Neural cell (in vitro differentiated cells): Measurements from ENCODE around the gene SPATA9. TPM values are rescaled to one million over a fixed set of nuclear protein-coding genes. Genes with fewer than 3 reads are reported as not detected.
"Not testable (repeated sequence)": the region's sequence is repeated elsewhere in the genome, so short reads cannot be mapped to it uniquely, and the experiment has no call there.

Source experiments
- H2AFZ ChIP-seq: fragments of 200-600, 300-800 bp; sonication (generic), shearing (Covaris generic); 2 replicates; pipeline ENCODE4 v1.6.0; 2014; ENCODE audit warnings: low read depth, mild to moderate bottlenecking, antibody characterized with exemption, low read length, moderate library complexity
- H3F3A ChIP-seq: fragments of 200-600 bp; shearing (Covaris generic); 2 replicates; pipeline ENCODE4 v1.6.1; 2016; ENCODE audit warnings: mild to moderate bottlenecking, moderate library complexity, mixed read lengths, antibody characterized with exemption, low read length; ENCODE audit not compliant: insufficient read depth, poor library complexity, severe bottlenecking
- H3K27ac ChIP-seq: fragments of 200-600, 300-800 bp; sonication (generic), shearing (Covaris generic); 2 replicates; pipeline ENCODE4 v1.5.1; 2014; ENCODE audit warnings: mild to moderate bottlenecking, low read length, moderate library complexity
- H3K27me3 ChIP-seq: fragments of 300-800, 200-600 bp; sonication (generic), shearing (Covaris generic); 2 replicates; pipeline ENCODE4 v1.6.0; 2014; ENCODE audit warnings: mild to moderate bottlenecking, low read depth, low read length, moderate library complexity; ENCODE audit not compliant: insufficient read depth
- H3K36me3 ChIP-seq: fragments of 300-800, 200-600 bp; sonication (generic), shearing (Covaris generic); 2 replicates; pipeline ENCODE4 v1.5.1; 2014; ENCODE audit warnings: mild to moderate bottlenecking, antibody characterized with exemption, low read length, moderate library complexity; ENCODE audit not compliant: insufficient read depth
- H3K4me2 ChIP-seq: fragments of 300-800, 200-600 bp; sonication (generic), shearing (Covaris generic); 2 replicates; pipeline ENCODE4 v1.6.0; 2014; ENCODE audit warnings: mild to moderate bottlenecking, low read length
- H3K4me3 ChIP-seq: fragments of 300-800, 200-600 bp; sonication (generic), shearing (Covaris generic); 2 replicates; pipeline ENCODE4 v1.5.1; 2014; ENCODE audit warnings: mild to moderate bottlenecking, low read length, moderate library complexity
- H3K79me2 ChIP-seq: fragments of 200-600 bp; shearing (Covaris generic); replicated peaks from 2 replicates; pipeline ENCODE4 v1.6.0; 2014; ENCODE audit warnings: mild to moderate bottlenecking, low read length, moderate library complexity; ENCODE audit not compliant: insufficient read depth
- H3K9ac ChIP-seq: fragments of 300-800, 200-600 bp; sonication (generic), shearing (Covaris generic); 2 replicates; pipeline ENCODE4 v1.6.1; 2016; ENCODE audit warnings: mild to moderate bottlenecking, low read length, mixed read lengths
- H3K9me2 ChIP-seq: fragments of 200-600 bp; shearing (Covaris generic); 2 replicates; pipeline ENCODE4 v1.6.1; 2016; ENCODE audit warnings: mild to moderate bottlenecking, low read length, mixed read lengths; ENCODE audit not compliant: insufficient read depth
- H3K9me3 ChIP-seq: fragments of 200-600, 300-800 bp; sonication (generic), shearing (Covaris generic); 2 replicates; pipeline ENCODE4 v1.6.1; 2016; ENCODE audit warnings: mild to moderate bottlenecking, mixed run types, low read length, moderate library complexity, mixed read lengths
- H4K20me1 ChIP-seq: fragments of 200-600 bp; shearing (Covaris generic); 2 replicates; pipeline ENCODE4 v1.6.1; 2016; ENCODE audit warnings: mild to moderate bottlenecking, mixed run types; ENCODE audit not compliant: insufficient read depth
- EP300 ChIP-seq: fragments of 450-650 bp; conservative IDR thresholded peaks from 2 replicates; pipeline ENCODE4 v1.6.1; 2014; ENCODE audit warnings: antibody characterized with exemption, mild to moderate bottlenecking, moderate library complexity; ENCODE audit not compliant: poor library complexity, severe bottlenecking
- EZH2 ChIP-seq: fragments of 200-600, 300-800 bp; shearing (Covaris generic), sonication (generic); IDR thresholded peaks from 2 replicates; pipeline ENCODE4 v1.6.1; 2014; ENCODE audit warnings: antibody characterized with exemption, low read length, borderline replicate concordance, mild to moderate bottlenecking; ENCODE audit not compliant: insufficient read depth, poor library complexity, severe bottlenecking
- MXI1 ChIP-seq: fragments of 450-650 bp; conservative IDR thresholded peaks from 2 replicates; pipeline ENCODE4 v1.6.1; 2014; ENCODE audit warnings: antibody characterized with exemption, mild to moderate bottlenecking; ENCODE audit not compliant: poor library complexity, severe bottlenecking
- POLR2AphosphoS5 ChIP-seq: IDR thresholded peaks from 2 replicates; pipeline ENCODE4 v1.6.1; 2012
- RAD21 ChIP-seq: fragments of 450-650 bp; conservative IDR thresholded peaks from 2 replicates; pipeline ENCODE4 v1.6.1; 2014; ENCODE audit warnings: antibody characterized with exemption, mild to moderate bottlenecking, moderate library complexity
- SMC3 ChIP-seq: fragments of 450-650 bp; conservative IDR thresholded peaks from 2 replicates; pipeline ENCODE4 v1.6.1; 2014; ENCODE audit warnings: antibody characterized with exemption, mild to moderate bottlenecking, moderate library complexity; ENCODE audit not compliant: poor library complexity
- TAF1 ChIP-seq: IDR thresholded peaks from 2 replicates; pipeline ENCODE4 v1.6.1; 2012; ENCODE audit warnings: low read depth
- polyA plus RNA-seq: library from polyadenylated mRNA; depleted of rRNA; stranded (reverse); fragments of >200 nt; gene quantifications from 2 replicates; pipeline ENCODE4 v1.2.3, GENCODE V29; 2014
- TF ChIP-seq, protein P1 (sequence below): fragments of 450-650 bp; IDR thresholded peaks from 2 replicates; pipeline ENCODE4 v1.5.1; 2014; ENCODE audit warnings: antibody characterized with exemption, mild to moderate bottlenecking, moderate library complexity; ENCODE audit not compliant: poor library complexity, severe bottlenecking
- TF ChIP-seq, protein P2 (sequence below): IDR thresholded peaks from 2 replicates; pipeline ENCODE4 v1.6.1; 2012; ENCODE audit warnings: borderline replicate concordance

SPATA9 gene
- polyA plus RNA-seq, 1 donor from 2014 or later = 5.8 TPM

DNA sequence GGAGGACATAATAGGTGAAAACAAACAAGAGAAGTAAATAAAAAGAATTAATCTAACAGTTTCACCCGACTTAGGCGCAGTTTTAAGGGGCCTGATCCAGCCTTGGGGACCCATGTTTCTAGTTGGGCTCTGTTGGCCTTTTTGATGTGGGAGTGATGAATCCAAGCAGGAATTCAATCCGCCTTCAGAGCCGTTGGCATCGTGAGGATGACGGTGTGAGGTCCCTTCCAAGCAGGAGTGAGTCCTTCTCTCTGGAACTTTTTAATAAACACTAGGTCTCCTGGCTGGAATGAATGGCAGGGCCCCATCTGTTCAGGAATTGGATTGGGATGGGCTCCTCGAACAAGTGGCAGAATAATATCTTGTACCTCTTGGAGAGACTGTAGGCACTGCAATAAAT lies 26.1 kb upstream of the SPATA9 start:
- Histone ChIP-seq H3K79me2 (no peaks in the 10 kb centered on the region), H3K36me3 (no peaks in the 10 kb centered on the region), H3K4me2 (no peak overlapping the region), H3F3A (no peaks in the 10 kb centered on the region), H3K9me2 (no peaks in the 10 kb centered on the region), H3K27me3 (peaks cover 12% of the 10 kb centered on the region), H3K9ac (no peak overlapping the region), H3K9me3 (no peaks in the 10 kb centered on the region), H3K27ac (no peak overlapping the region), H3K4me3 (no peak overlapping the region), H4K20me1 (no peaks in the 10 kb centered on the region), H2AFZ (no peak overlapping the region)
- TF ChIP-seq SMC3 = no peak
- no peak for TF ChIP-seq EZH2
- TF ChIP-seq MXI1 = no peak
- TF ChIP-seq POLR2AphosphoS5 = no peak
- TF ChIP-seq, protein P1, sequence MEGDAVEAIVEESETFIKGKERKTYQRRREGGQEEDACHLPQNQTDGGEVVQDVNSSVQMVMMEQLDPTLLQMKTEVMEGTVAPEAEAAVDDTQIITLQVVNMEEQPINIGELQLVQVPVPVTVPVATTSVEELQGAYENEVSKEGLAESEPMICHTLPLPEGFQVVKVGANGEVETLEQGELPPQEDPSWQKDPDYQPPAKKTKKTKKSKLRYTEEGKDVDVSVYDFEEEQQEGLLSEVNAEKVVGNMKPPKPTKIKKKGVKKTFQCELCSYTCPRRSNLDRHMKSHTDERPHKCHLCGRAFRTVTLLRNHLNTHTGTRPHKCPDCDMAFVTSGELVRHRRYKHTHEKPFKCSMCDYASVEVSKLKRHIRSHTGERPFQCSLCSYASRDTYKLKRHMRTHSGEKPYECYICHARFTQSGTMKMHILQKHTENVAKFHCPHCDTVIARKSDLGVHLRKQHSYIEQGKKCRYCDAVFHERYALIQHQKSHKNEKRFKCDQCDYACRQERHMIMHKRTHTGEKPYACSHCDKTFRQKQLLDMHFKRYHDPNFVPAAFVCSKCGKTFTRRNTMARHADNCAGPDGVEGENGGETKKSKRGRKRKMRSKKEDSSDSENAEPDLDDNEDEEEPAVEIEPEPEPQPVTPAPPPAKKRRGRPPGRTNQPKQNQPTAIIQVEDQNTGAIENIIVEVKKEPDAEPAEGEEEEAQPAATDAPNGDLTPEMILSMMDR = no peak
- TF ChIP-seq, protein P2, sequence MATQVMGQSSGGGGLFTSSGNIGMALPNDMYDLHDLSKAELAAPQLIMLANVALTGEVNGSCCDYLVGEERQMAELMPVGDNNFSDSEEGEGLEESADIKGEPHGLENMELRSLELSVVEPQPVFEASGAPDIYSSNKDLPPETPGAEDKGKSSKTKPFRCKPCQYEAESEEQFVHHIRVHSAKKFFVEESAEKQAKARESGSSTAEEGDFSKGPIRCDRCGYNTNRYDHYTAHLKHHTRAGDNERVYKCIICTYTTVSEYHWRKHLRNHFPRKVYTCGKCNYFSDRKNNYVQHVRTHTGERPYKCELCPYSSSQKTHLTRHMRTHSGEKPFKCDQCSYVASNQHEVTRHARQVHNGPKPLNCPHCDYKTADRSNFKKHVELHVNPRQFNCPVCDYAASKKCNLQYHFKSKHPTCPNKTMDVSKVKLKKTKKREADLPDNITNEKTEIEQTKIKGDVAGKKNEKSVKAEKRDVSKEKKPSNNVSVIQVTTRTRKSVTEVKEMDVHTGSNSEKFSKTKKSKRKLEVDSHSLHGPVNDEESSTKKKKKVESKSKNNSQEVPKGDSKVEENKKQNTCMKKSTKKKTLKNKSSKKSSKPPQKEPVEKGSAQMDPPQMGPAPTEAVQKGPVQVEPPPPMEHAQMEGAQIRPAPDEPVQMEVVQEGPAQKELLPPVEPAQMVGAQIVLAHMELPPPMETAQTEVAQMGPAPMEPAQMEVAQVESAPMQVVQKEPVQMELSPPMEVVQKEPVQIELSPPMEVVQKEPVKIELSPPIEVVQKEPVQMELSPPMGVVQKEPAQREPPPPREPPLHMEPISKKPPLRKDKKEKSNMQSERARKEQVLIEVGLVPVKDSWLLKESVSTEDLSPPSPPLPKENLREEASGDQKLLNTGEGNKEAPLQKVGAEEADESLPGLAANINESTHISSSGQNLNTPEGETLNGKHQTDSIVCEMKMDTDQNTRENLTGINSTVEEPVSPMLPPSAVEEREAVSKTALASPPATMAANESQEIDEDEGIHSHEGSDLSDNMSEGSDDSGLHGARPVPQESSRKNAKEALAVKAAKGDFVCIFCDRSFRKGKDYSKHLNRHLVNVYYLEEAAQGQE = no peak
- no peak for TF ChIP-seq EP300
- TF ChIP-seq RAD21 = no peak
- no peak for TF ChIP-seq TAF1

DNA sequence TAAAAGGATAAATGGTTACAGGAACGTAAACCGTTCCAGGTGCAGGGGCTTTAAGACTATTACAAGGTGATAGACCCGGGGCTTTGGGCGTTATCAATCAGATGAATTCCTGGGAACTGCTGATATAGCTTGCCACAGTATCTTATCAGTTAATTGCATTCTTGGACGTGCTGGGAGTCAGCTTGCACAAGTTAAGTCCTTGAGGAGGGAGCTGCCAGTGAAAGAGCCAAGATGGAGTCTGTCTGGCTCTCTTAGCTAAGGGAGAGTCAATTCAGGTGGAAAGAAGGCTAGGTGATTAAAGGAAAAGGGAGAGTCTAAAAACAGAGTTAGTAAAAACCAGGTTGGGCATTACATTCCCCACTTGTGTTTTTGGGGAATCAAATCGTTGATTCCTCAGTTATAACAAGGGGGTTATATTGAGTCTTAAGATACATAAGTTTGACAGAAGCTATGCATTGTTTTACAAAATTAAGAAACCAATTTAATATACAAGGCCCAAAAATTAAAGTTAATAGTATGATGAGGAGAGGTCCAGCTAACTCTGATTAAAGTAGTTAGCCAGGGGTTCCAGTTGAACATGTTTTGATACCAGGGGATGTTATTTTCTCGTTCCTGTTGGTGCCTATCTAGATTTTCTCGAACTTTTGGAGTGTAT lies 24.9 kb upstream of the SPATA9 start:
- not testable (repeated sequence) for H4K20me1 ChIP-seq, H3K4me2 ChIP-seq, H3K36me3 ChIP-seq, H3K9ac ChIP-seq, H3K79me2 ChIP-seq, H3K9me3 ChIP-seq, H3F3A ChIP-seq, H3K27ac ChIP-seq, H3K9me2 ChIP-seq, H2AFZ ChIP-seq, H3K4me3 ChIP-seq
- H3K27me3 ChIP-seq = peaks cover 12% of the 10 kb centered on the region

DNA sequence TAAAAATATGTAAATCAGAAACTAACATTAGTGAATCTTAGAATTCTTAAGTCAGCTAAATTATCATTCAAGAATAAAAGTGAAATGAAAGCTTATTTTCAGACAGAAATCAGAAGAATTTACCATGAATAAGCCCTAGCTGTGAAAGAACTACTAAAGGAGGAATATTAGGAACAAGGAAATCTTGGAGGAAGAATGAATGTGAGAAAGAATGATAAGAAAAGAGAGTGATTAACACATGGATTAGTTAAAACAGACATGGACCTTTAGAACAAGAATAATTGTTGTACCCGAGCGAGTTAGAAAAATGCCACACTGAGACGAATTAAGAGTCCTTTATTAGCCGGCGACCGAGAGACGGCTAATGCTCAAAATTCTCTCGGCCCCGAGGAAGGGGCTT lies 24.3 kb upstream of the SPATA9 start:
- H3K9ac ChIP-seq = no peak overlapping the region
- H3K27me3 ChIP-seq = peaks cover 12% of the 10 kb centered on the region
- no peaks in the 10 kb centered on the region for H3F3A ChIP-seq

More for the DNA sequence above, 24.3 kb upstream of the SPATA9 start:
- H3K27ac ChIP-seq = no peak overlapping the region
- H3K4me2 ChIP-seq = no peak overlapping the region
- H3K9me2 ChIP-seq = no peaks in the 10 kb centered on the region
- H3K79me2 ChIP-seq = no peaks in the 10 kb centered on the region
- no peak overlapping the region for H3K4me3 ChIP-seq
- H3K36me3 ChIP-seq = no peaks in the 10 kb centered on the region
- H2AFZ ChIP-seq = no peak overlapping the region
- TF ChIP-seq EP300 = no peak
- no peak for TF ChIP-seq MXI1
- TF ChIP-seq, protein P2 = no peak
- no peak for TF ChIP-seq TAF1
- TF ChIP-seq POLR2AphosphoS5 = no peak
- TF ChIP-seq, protein P1 = no peak
- no peak for TF ChIP-seq SMC3
- TF ChIP-seq RAD21 = no peak
- TF ChIP-seq EZH2 = no peak
- H3K9me3 ChIP-seq = no peaks in the 10 kb centered on the region
- H4K20me1 ChIP-seq = no peaks in the 10 kb centered on the region
